H9 (cell line): ENCODE data around the gene C8G. TPM values are rescaled to one million over a fixed set of nuclear protein-coding genes. Genes with fewer than 3 reads are reported as not detected.

Source experiments
- DNase-seq: peaks from one replicate; pipeline ENCODE4 v3.0.0-alpha.2; 2017
- H2AFZ ChIP-seq: one replicate; pipeline ENCODE4 v1.6.1; 2013; ENCODE audit warnings: mild to moderate bottlenecking, low read length, control low read depth, moderate library complexity
- H2AK5ac ChIP-seq: 2 replicates; pipeline ENCODE4 v1.6.1; 2013; ENCODE audit warnings: low read length, control low read depth, mixed read lengths; ENCODE audit not compliant: insufficient read length
- H2BK120ac ChIP-seq: one replicate; pipeline ENCODE4 v1.6.1; 2013; ENCODE audit warnings: low read depth, mild to moderate bottlenecking, low read length, control low read depth, inconsistent platforms; ENCODE audit not compliant: poor library complexity, severe bottlenecking
- H2BK12ac ChIP-seq: 2 replicates; pipeline ENCODE4 v1.6.1; 2013; ENCODE audit warnings: low read length, control low read depth, mixed read lengths, low read depth; ENCODE audit not compliant: insufficient read length
- H2BK15ac ChIP-seq: 2 replicates; pipeline ENCODE4 v1.6.1; 2013; ENCODE audit warnings: low read depth, low read length, control low read depth
- H2BK20ac ChIP-seq: one replicate; pipeline ENCODE4 v1.6.1; 2013; ENCODE audit warnings: low read depth, mild to moderate bottlenecking, low read length, control low read depth, inconsistent platforms; ENCODE audit not compliant: poor library complexity, severe bottlenecking
- H2BK5ac ChIP-seq: 2 replicates; pipeline ENCODE4 v1.6.1; 2013; ENCODE audit warnings: low read length, control low read depth, mixed read lengths; ENCODE audit not compliant: insufficient read length
- H3K14ac ChIP-seq: 2 replicates; pipeline ENCODE4 v1.6.1; 2013; ENCODE audit warnings: low read length, control low read depth; ENCODE audit not compliant: insufficient read depth
- H3K18ac ChIP-seq: 2 replicates; pipeline ENCODE4 v1.6.1; 2013; ENCODE audit warnings: low read depth, mild to moderate bottlenecking, mixed read lengths, low read length, control low read depth; ENCODE audit not compliant: insufficient read length
- H3K23ac ChIP-seq: 2 replicates; pipeline ENCODE4 v1.6.1; 2013; ENCODE audit warnings: low read length, control low read depth, mixed read lengths, low read depth; ENCODE audit not compliant: insufficient read length
- H3K23me2 ChIP-seq: 2 replicates; pipeline ENCODE4 v1.6.1; 2013; ENCODE audit warnings: low read depth, mild to moderate bottlenecking, mixed read lengths, low read length, control low read depth; ENCODE audit not compliant: insufficient read length, poor library complexity, severe bottlenecking
- H3K27ac ChIP-seq: 2 replicates; pipeline ENCODE4 v1.5.1; 2013; ENCODE audit warnings: low read length, control low read depth, mixed read lengths, low read depth; ENCODE audit not compliant: insufficient read length
- H3K27me3 ChIP-seq: 2 replicates; pipeline ENCODE4 v1.6.1; 2013; ENCODE audit warnings: low read length, control low read depth, inconsistent platforms; ENCODE audit not compliant: insufficient read depth
- H3K4ac ChIP-seq: 2 replicates; pipeline ENCODE4 v1.6.1; 2013; ENCODE audit warnings: low read depth, mild to moderate bottlenecking, control low read depth, inconsistent platforms, low read length, moderate library complexity
- H3K4me1 ChIP-seq: 2 replicates; pipeline ENCODE4 v1.6.1; 2013; ENCODE audit warnings: low read length, control low read depth, inconsistent platforms; ENCODE audit not compliant: insufficient read depth
- H3K4me2 ChIP-seq: 2 replicates; pipeline ENCODE4 v1.6.1; 2013; ENCODE audit warnings: low read length, control low read depth, mixed read lengths; ENCODE audit not compliant: insufficient read length, insufficient read depth
- H3K56ac ChIP-seq: 2 replicates; pipeline ENCODE4 v1.6.1; 2013; ENCODE audit warnings: low read depth, mild to moderate bottlenecking, mixed read lengths, low read length, control low read depth; ENCODE audit not compliant: insufficient read length
- H3K79me1 ChIP-seq: 2 replicates; pipeline ENCODE4 v1.6.1; 2013; ENCODE audit warnings: low read depth, mild to moderate bottlenecking, moderate library complexity, low read length, control low read depth, inconsistent platforms; ENCODE audit not compliant: insufficient read depth, poor library complexity, severe bottlenecking
- H3K79me2 ChIP-seq: 2 replicates; pipeline ENCODE4 v1.6.1; 2013; ENCODE audit warnings: low read length, control low read depth, inconsistent platforms; ENCODE audit not compliant: insufficient read depth
- H3K9ac ChIP-seq: 2 replicates; pipeline ENCODE4 v1.6.1; 2013; ENCODE audit warnings: low read length, control low read depth, mixed read lengths; ENCODE audit not compliant: insufficient read length; ENCODE audit errors: extremely low read depth
- H3K9me3 ChIP-seq: one replicate; pipeline ENCODE4 v1.6.1; 2013; ENCODE audit warnings: low read depth, low read length, inconsistent platforms; ENCODE audit not compliant: control insufficient read depth
- H3T11ph ChIP-seq: one replicate; pipeline ENCODE4 v1.6.1; 2013; ENCODE audit warnings: mild to moderate bottlenecking, low read length, control low read depth, inconsistent platforms
- H4K20me1 ChIP-seq: one replicate; pipeline ENCODE4 v1.6.1; 2013; ENCODE audit not compliant: control insufficient read depth, insufficient read length, insufficient read depth
- H4K5ac ChIP-seq: 2 replicates; pipeline ENCODE4 v1.6.1; 2013; ENCODE audit warnings: low read depth, mild to moderate bottlenecking, mixed read lengths, low read length, control low read depth; ENCODE audit not compliant: insufficient read length
- H4K8ac ChIP-seq: replicated peaks from 2 replicates; pipeline ENCODE4 v1.6.1; 2013; ENCODE audit warnings: low read length, control low read depth, mixed read lengths, low read depth; ENCODE audit not compliant: insufficient read length
- H4K91ac ChIP-seq: 2 replicates; pipeline ENCODE4 v1.6.1; 2013; ENCODE audit warnings: low read depth, mild to moderate bottlenecking, moderate library complexity, mixed read lengths, low read length, control low read depth; ENCODE audit not compliant: insufficient read length
- H3K27ac Mint-ChIP-seq, 3 experiments: 2 replicates in 2 of 3; 3 replicates in 1 of 3; pipeline ENCODE4 v1.8.0; 2020 to 2021; ENCODE audit warnings: mixed read lengths in 3 of 3, mild to moderate bottlenecking in 1 of 3, moderate library complexity in 1 of 3
- H3K27me3 Mint-ChIP-seq: 2 replicates; pipeline ENCODE4 v1.8.0; 2021; ENCODE audit warnings: low read depth, mild to moderate bottlenecking, moderate library complexity, mixed read lengths
- H3K36me3 Mint-ChIP-seq, 3 experiments: 2 replicates in 2 of 3; 3 replicates in 1 of 3; pipeline ENCODE4 v1.8.0; 2020 to 2021; ENCODE audit warnings: low read depth in 3 of 3, mixed read lengths in 3 of 3; ENCODE audit not compliant: insufficient read depth in 1 of 3
- H3K4me1 Mint-ChIP-seq, 2 experiments: 2 replicates each; pipeline ENCODE4 v1.8.0; 2020; ENCODE audit warnings: mixed read lengths in 2 of 2
- H3K4me3 Mint-ChIP-seq, 2 experiments: 2 replicates in 1 of 2; 3 replicates in 1 of 2; pipeline ENCODE4 v1.8.0; 2020 to 2021; ENCODE audit warnings: mild to moderate bottlenecking in 2 of 2, mixed read lengths in 2 of 2, moderate library complexity in 1 of 2
- H3K9me3 Mint-ChIP-seq, 2 experiments: 2 replicates in 1 of 2; 3 replicates in 1 of 2; pipeline ENCODE4 v1.8.0; 2020; ENCODE audit warnings: mild to moderate bottlenecking in 2 of 2, mixed read lengths in 2 of 2, moderate library complexity in 1 of 2
- WGBS: extraction: QIAGEN DNeasy Blood & Tissue Kit; methylation state at CpG from one replicate; pipeline ENCODE4 v1.1.7; 2013; ENCODE audit warnings: missing lambda C conversion rate, low lambda C conversion rate, mixed read lengths; ENCODE audit not compliant: insufficient read length; ENCODE audit errors: extremely low coverage; 5-methylcytosine and 5-hydroxymethylcytosine counted together
- total RNA-seq: library from RNA; stranded (reverse); gene quantifications from 2 replicates; pipeline ENCODE4 v1.2.1, GENCODE V29; 2021
- TF ChIP-seq, protein P1 (sequence below): fragments of 200-600 bp; sonication (generic); conservative IDR thresholded peaks from 3 replicates; pipeline ENCODE4 v1.8.0; 2021; ENCODE audit warnings: antibody characterized with exemption, mild to moderate bottlenecking

The C8G gene
- total RNA-seq, 1 experiment from 2014 or later: 0.96 TPM

DNA sequence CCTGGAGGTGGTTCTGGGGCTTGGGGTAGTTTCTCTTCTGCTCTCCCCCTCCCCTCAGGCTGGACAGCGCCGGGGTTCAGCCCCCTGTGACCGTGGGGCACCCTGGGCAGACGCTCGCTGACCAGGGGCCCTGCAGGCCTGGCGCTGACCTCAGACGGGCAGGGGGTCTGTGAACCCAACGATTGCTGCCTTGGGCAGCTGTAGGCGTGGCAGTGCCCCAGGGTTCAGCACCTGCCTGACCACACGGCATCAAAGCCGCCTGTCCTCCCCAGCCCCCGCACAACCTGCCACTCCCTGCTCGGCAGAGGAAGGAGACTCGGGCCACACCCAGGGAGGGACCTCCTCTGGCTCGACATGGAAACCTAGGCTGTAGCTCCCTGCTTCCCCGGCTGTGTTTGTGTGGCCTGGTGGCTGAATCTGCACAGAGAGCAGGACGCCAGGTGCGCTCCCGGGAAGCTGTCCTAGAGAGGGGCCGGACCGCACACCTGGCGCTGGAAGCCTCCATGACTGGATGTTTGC lies 19.2 kb downstream of the C8G start:
- Histone ChIP-seq H3K27me3 (no peaks in the 10 kb centered on the region), H4K8ac (no peak overlapping the region), H3K4me1 (peaks cover 2% of the 10 kb centered on the region; the same call in 1 of the 2 replicates), H2BK5ac (no peak overlapping the region), H3K56ac (no peak overlapping the region), H2AFZ (no peak overlapping the region), H4K91ac (no peak overlapping the region), H2BK120ac (no peak overlapping the region), H2BK20ac (no peak overlapping the region), H3K23me2 (no peaks in the 10 kb centered on the region), H3K79me2 (no peaks in the 10 kb centered on the region), H2AK5ac (no peak overlapping the region), H3K4me2 (no peak overlapping the region), H4K5ac (no peak overlapping the region), H3K27ac (no peak overlapping the region), H2BK15ac (no peak overlapping the region), H3K14ac (peak overlapping the region; percentile 8; the same call in 1 of the 2 replicates), H3K9me3 (no peaks in the 10 kb centered on the region), H4K20me1 (no peaks in the 10 kb centered on the region), H3K23ac (no peak overlapping the region), H3K18ac (no peak overlapping the region), H3K9ac (no peak overlapping the region), H3K79me1 (no peaks in the 10 kb centered on the region), H3T11ph (no peak overlapping the region), H3K4ac (no peak overlapping the region), H2BK12ac (no peak overlapping the region)
- H3K27me3 Mint-ChIP-seq: peaks cover 16% of the 10 kb centered on the region
- no peak overlapping the region for H3K27ac Mint-ChIP-seq
- H3K4me1 Mint-ChIP-seq: peaks cover 7 to 13% of the 10 kb centered on the region in 2 experiments
- WGBS: no CpG with 5 or more reads among the region's 22 CpGs
- no peaks in the 10 kb centered on the region for H3K36me3 Mint-ChIP-seq
- no peak for DNase-seq
- TF ChIP-seq, protein P1, sequence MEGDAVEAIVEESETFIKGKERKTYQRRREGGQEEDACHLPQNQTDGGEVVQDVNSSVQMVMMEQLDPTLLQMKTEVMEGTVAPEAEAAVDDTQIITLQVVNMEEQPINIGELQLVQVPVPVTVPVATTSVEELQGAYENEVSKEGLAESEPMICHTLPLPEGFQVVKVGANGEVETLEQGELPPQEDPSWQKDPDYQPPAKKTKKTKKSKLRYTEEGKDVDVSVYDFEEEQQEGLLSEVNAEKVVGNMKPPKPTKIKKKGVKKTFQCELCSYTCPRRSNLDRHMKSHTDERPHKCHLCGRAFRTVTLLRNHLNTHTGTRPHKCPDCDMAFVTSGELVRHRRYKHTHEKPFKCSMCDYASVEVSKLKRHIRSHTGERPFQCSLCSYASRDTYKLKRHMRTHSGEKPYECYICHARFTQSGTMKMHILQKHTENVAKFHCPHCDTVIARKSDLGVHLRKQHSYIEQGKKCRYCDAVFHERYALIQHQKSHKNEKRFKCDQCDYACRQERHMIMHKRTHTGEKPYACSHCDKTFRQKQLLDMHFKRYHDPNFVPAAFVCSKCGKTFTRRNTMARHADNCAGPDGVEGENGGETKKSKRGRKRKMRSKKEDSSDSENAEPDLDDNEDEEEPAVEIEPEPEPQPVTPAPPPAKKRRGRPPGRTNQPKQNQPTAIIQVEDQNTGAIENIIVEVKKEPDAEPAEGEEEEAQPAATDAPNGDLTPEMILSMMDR: no peak
- H3K4me3 Mint-ChIP-seq: no peak overlapping the region
- no peaks in the 10 kb centered on the region for H3K9me3 Mint-ChIP-seq
